ENCODE measurements around the gene PPP2R2D. TPM values are rescaled to one million over a fixed set of nuclear protein-coding genes. Genes with fewer than 3 reads are reported as not detected.

Gene PPP2R2D
- polyA plus RNA-seq, 1 of the 3 experiments (the other 2 are of a cell fraction): 25.1 TPM

DNA sequence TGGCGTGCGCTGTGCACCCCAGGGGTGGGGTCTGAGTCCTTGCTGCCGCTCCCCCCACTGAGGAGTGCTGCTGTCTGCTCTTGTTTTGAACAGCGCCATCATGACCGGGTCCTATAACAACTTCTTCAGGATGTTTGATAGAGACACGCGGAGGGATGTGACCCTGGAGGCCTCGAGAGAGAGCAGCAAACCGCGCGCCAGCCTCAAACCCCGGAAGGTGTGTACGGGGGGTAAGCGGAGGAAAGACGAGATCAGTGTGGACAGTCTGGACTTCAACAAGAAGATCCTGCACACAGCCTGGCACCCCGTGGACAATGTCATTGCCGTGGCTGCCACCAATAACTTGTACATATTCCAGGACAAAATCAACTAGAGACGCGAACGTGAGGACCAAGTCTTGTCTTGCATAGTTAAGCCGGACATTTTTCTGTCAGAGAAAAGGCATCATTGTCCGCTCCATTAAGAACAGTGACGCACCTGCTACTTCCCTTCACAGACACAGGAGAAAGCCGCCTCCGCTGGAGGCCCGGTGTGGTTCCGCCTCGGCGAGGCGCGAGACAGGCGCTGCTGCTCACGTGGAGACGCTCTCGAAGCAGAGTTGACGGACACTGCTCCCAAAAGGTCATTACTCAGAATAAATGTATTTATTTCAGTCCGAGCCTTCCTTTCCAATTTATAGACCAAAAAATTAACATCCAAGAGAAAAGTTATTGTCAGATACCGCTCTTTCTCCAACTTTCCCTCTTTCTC lies 55.0 kb downstream of the PPP2R2D start (continued):
- TF ChIP-seq REST (IDR thresholded peaks at IDR 0.05; ENCODE audit: low read depth, low read length) (no peak), ELF1 (IDR thresholded peaks at IDR 0.05) (no peak), RFX5 (IDR thresholded peaks at IDR 0.05; ENCODE audit: low read length) (no peak)
- TF ChIP-seq, protein P1, sequence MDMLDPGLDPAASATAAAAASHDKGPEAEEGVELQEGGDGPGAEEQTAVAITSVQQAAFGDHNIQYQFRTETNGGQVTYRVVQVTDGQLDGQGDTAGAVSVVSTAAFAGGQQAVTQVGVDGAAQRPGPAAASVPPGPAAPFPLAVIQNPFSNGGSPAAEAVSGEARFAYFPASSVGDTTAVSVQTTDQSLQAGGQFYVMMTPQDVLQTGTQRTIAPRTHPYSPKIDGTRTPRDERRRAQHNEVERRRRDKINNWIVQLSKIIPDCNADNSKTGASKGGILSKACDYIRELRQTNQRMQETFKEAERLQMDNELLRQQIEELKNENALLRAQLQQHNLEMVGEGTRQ (IDR thresholded peaks at IDR 0.05; ENCODE audit: borderline replicate concordance, low read depth, low read length): no peak

- Histone ChIP-seq H3K36me3 (replicated peaks in 1 of 2; ENCODE audit: control insufficient read depth in 1 of 2, insufficient read depth in 2 of 2, low read length in 1 of 2) (peaks cover 7 to 27% of the 10 kb centered on the region in 2 experiments), H2AFZ (ENCODE audit: low read depth) (no peak overlapping the region), H4K20me1 (ENCODE audit: insufficient read depth) (no peaks in the 10 kb centered on the region), H3K9me2 (no peaks in the 10 kb centered on the region), H3K79me2 (ENCODE audit: insufficient read depth) (0 out of 2 replicates have a peak, but pooled peaks cover 2% of the 10 kb centered on the region), H3K27ac (ENCODE audit: low read depth in 2 of 2, low read length in 1 of 2) (no peak overlapping the region), H3K4me1 (ENCODE audit: control insufficient read depth in 1 of 2, insufficient read depth in 2 of 2, low read depth in 1 of 2, low read length in 1 of 2) (peaks cover 7 to 27% of the 10 kb centered on the region in 2 experiments; a peak in 2 of 4 replicates), H3K9me3 (no peaks in the 10 kb centered on the region), H3F3A (replicated peaks; ENCODE audit: insufficient read depth) (peaks cover 19% of the 10 kb centered on the region), H3K4me2 (no peak overlapping the region), H3K27me3 (ENCODE audit: insufficient read depth) (no peaks in the 10 kb centered on the region), H3K9ac (no peak overlapping the region), H3K4me3 (ENCODE audit: low read depth in 2 of 2, low read length in 1 of 2) (no peak overlapping the region)
- ChIA-PET POLR2A (interaction anchor here (1.6 kb wide), 1 partner anchor 22 kb away, joined by 4 read pairs; the partner anchor contains the start of gene BNIP3), CTCF (interaction anchor here (3.0 to 3.3 kb wide), 2 partner anchors 63 to 74 kb away, joined by 14 to 21 read pairs; no protein-coding TSS in a partner anchor)
- 94% methylated on average over 15 of the region's 19 CpGs for WGBS (ENCODE audit: low lambda C conversion rate)
- TF ChIP-seq EZH2phosphoT487 (IDR thresholded peaks at IDR 0.05; ENCODE audit: borderline replicate concordance, low read depth) (no peak), TAF1 (IDR thresholded peaks at IDR 0.05; ENCODE audit: borderline replicate concordance, low read depth, low read length) (no peak), GATA2 (CRISPR knock-in tag; IDR thresholded peaks at IDR 0.05) (no peak), CHD2 (IDR thresholded peaks at IDR 0.05; ENCODE audit: low read length, partially characterized antibody) (no peak), PBX3 (IDR thresholded peaks at IDR 0.05) (no peak), TEAD4 (IDR thresholded peaks at IDR 0.05; ENCODE audit: borderline replicate concordance, insufficient read depth) (no peak), MEF2A (IDR thresholded peaks at IDR 0.05; ENCODE audit: borderline replicate concordance, low read depth) (no peak), GABPA (IDR thresholded peaks at IDR 0.05; ENCODE audit: low read depth) (no peak), USF1 (IDR thresholded peaks at IDR 0.05; ENCODE audit: borderline replicate concordance, low read depth) (no peak), SIN3A (IDR thresholded peaks at IDR 0.05; ENCODE audit: borderline replicate concordance, low read depth, low read length) (no peak), FOXJ3 (CRISPR knock-in tag; IDR thresholded peaks at IDR 0.05) (no peak), RXRA (IDR thresholded peaks at IDR 0.05; ENCODE audit: borderline replicate concordance, low read depth) (no peak), NFIC (IDR thresholded peaks at IDR 0.05; ENCODE audit: borderline replicate concordance) (no peak)
- TF ChIP-seq, protein P2, sequence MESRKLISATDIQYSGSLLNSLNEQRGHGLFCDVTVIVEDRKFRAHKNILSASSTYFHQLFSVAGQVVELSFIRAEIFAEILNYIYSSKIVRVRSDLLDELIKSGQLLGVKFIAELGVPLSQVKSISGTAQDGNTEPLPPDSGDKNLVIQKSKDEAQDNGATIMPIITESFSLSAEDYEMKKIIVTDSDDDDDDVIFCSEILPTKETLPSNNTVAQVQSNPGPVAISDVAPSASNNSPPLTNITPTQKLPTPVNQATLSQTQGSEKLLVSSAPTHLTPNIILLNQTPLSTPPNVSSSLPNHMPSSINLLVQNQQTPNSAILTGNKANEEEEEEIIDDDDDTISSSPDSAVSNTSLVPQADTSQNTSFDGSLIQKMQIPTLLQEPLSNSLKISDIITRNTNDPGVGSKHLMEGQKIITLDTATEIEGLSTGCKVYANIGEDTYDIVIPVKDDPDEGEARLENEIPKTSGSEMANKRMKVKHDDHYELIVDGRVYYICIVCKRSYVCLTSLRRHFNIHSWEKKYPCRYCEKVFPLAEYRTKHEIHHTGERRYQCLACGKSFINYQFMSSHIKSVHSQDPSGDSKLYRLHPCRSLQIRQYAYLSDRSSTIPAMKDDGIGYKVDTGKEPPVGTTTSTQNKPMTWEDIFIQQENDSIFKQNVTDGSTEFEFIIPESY (IDR thresholded peaks at IDR 0.05; ENCODE audit: borderline replicate concordance, low read depth): no peak
- TF ChIP-seq, protein P1 (IDR thresholded peaks at IDR 0.05; ENCODE audit: borderline replicate concordance, low read depth, low read length): no peak
- TF ChIP-seq, protein P3, sequence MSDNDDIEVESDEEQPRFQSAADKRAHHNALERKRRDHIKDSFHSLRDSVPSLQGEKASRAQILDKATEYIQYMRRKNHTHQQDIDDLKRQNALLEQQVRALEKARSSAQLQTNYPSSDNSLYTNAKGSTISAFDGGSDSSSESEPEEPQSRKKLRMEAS (IDR thresholded peaks at IDR 0.05; ENCODE audit: low read depth): no peak
- DNase-seq: no peak
Measured at GRCh38 chr10:131959841-131960240, 59.0 kb downstream of the PPP2R2D start.

Measured in SK-N-SH (cell line).